ENCODE data around the gene RAB29.
"Not testable (repeated sequence)": the region's sequence is repeated elsewhere in the genome, so short reads cannot be mapped to it uniquely, and the experiment has no call there.

Gene RAB29

DNA sequence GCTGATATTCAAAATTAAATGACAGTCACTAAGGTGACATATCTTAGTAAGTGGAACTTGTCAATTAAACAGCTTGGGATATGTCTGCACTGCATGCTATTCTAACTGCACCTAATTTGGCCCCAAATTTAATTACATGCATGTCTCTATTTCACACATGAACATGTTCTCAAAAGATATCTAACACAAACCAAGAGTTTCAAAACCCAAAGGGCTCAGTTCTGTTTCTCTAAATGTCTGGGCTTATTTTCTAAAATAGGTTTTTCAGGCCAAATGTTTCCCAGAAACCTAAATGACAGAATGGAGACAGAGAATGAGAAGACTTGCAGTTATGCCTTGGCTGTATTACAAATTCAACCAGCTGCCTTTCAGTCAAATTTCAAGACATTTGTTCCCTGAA lies 11.3 kb downstream of the RAB29 start:
- DNase-seq: no peak

DNA sequence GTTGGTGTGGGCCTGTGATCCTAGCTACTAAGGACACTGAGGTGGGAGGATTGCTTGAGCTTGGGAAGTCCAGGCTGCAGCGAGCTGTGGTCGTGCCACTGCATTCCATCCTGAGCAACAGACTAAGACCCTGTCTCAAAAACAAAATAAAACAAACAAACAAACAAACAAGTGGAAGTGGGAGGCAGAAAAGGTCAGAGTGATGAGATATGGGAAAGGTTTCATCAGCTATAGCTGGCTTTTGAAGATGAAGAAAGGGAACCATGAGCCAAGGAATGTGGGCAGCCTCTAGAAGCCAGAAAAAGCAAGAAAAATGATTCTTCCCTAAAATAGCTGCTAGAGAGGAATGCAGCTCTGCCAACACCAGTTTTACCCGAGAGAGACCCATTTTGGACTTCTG lies 14.7 kb downstream of the RAB29 start:
- DNase-seq: no peak

DNA sequence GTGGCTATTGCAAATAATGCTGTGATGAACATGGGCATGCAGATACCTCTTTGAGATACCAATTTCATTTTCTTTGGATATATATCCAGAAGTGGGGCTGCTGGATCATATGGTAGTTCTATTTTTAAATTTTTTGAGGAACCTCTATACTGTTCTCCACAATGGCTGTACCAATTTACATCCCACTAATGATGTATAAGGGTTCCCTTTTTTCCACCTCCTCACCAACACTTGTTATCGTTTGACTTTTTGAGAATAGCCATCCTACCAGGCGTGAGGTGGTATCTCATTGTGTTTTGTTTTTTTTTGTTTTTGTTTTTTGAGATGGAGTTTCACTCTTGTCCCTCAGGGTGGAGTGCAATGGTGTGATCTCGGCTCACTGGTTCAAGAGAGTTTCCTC lies 18.7 kb downstream of the RAB29 start:
- no peak for DNase-seq

DNA sequence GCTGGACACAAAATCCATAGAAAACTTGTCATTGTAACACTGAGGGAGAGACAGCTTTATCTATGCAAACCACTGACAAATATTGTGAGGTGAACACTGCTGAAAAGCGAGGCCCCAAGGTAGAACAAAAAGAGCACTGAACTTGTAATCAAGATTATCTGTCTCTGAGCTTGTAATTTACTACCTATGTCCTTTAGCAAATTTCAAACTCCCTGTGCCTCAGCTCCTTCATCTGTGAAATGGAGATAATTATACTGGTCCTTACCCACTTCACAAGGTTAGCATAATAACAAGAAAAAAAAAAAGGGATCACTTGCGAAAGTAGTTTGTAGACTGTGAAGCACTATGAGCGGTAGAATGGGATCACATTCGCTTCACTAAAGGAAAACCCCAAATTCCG lies 20.4 kb downstream of the RAB29 start:
- no peak for DNase-seq

DNA sequence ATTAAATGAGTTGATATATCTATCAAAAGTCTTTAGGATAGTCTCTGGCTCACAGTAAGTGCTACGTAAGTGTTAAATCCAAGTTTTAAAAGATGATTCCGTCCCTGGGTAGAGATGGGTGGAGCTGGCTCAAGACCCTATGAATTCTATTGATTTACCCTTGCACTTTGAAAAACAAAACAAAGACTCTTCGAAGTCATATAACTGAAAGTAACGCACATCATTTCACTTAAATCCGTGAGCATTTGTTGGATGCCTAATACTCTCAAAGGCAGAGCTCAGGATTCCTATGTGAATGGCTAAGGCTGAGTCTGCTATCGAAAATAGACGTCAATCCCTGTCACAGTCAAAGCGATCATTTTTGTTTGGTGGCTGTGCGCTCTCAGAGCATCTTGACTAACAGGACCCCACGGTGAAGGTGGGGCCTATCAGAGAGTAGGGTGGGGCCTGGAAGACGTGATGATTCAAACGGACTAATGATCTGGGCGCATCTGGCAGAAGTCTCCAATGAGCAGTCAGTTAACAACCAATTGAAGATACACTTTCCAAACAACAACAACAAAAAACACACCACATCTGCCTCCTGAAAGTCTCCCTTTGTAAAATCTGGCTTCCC lies 24.1 kb downstream of the RAB29 start:
- DNase-seq: no peak

DNA sequence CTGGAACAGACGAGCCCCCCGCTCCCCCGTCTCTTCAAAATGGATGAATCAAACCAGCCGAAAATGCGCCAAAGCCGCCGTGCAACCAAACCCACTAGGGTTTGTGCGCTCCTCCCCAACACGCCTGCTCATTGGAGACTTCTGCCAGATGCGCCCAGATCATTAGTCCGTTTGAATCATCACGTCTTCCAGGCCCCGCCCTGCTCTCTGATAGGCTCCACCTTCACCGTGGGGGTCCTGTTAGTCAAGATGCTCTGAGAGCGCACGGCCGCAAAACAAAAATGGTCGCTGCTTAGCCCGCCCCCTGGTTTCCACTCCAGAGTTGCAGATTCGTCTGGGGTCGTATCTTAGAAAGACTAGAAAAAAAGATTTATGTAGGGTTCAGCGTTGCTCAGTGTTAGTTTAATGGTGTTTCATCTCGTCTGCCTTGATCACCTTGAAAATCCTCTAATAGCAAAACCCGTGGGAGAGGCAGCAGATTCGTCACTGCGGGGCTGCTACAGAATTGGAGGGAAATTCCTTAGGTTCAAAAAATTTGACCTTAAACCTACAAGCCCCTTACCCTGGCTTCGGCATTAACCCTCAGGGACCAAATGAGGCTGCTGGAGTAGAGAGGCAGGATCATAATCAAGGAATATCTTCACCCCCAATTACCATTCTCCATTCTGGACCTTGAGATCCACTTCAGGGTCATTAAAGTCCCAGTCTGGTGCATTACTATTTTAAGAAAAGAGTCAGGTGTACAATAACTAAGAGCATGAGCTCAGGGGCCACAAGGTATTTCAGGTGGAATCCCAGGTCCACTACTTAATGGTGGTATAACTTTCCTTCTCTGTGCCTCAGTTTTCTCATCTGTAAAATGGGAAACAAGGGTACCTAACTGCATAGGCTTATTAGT lies 24.9 kb downstream of the RAB29 start, which contains the start of gene NUCKS1:
TSS of gene NUCKS1 (minus strand) at position 45 of the 898 bp plus-strand sequence. CDS start 209 bp downstream, outside the sequence.
- DNase-seq: peak; percentile 99

DNA sequence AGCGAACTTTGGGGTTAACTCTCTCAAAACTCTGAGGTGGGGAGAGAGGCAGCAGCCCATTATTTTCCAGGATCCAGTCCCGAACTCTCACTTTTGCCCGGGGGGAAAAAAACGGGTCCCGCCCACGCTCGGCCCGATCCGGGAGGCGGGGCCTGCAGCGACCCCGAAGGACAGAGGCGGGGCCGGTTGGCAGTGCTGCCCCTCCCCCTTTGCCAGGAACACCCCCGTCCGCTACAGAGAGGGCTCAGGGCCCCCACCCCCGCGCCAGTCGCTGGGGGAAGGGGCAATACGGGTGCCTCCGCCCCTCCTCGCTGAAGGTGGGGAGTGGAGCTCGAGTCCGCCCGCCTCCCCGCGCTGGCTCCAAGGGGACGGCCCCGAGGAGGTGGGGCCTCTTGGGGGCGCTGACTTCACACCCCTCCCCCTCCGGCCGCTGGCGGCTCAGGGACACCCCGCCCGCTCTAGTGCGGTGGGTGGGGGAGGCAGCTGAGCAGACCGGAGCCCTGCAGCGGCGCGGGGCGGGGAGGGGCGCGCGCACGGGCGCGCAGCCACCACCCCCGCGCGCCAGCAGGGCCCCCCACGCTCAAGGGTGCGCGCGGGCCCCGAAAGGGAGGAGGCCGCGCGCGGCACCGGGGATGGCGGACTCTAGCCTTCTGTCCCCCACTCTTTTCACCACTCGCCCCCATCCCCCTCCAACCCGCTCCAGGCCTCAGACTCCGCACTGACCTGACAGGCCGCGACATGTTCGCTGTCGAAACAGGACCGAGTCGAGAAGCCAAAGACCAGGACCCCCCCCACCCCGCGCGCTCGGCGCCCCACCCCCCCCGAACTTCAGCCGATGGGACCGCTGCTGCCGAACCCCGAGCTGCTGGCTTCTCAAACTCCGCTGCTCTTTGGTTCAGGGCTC lies 25.8 kb downstream of the RAB29 start:
- peak; percentile 97 for DNase-seq

DNA sequence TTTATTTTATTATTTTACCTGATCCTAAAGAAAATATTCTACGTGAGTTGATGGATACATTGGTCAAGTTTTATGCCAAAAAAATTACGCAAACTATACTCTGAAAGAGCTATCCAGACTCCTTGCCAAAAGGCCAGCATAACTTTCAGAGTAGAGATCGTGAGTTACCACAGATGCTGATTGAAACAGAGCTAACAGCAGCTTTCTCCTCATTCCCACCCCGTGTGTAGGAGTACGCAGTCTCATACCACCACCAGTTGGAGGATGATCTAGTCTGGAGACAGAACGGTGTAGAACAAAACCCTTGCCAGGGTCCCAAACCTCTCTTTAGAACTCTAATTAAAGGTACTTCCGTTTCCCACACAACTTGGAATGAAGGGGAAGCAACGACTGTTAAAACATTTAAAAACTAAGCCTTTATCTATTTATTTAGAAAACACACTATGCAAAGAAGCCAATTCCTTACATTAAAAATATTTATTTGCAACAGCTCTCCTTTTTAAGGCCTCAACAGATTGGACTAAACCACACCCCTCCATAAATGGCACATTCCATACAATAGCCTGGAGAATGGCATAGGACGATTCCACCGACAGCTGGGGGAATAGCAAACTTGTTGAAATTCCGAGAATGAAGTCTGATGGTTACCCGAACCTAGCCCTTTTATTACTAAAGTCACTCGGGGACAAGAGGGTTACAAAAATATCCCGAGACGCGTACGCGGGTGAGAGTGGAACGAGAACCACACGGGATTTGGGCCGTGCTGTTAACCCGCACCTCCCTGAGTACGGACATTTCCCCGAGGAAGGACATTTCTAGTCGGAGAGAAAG lies 26.7 kb downstream of the RAB29 start:
- DNase-seq: peak; percentile 33

DNA sequence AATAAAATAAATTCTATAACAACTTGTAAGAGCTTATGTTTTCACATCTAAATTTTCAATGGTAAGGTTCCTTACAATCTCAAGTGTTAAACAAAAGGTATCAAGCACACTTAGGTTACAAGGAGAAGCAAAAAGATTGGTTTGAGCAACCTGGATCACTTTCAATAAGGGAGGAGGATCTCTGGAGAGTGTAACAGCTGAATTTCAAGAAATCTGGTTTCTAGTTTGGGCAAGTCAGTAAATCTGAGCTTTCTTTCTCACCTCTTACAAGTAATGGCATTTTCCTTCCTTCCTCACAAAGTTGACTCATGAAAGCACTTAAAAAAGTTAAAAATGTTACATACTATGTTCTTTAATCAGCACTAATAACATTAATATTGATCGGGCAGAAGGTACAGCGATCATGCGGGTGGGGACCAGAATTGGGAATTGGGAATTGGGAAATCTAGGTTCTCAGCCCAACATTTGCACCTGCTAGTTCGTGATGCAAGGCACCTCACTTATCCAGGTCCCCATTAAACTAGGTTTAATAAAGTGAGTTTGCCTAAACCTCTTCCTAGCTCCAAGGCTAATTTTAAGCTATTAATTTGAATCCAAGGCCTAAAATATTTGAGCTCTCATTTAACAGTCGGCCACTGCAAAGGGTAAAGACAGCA lies 28.4 kb downstream of the RAB29 start:
- DNase-seq: no peak

DNA sequence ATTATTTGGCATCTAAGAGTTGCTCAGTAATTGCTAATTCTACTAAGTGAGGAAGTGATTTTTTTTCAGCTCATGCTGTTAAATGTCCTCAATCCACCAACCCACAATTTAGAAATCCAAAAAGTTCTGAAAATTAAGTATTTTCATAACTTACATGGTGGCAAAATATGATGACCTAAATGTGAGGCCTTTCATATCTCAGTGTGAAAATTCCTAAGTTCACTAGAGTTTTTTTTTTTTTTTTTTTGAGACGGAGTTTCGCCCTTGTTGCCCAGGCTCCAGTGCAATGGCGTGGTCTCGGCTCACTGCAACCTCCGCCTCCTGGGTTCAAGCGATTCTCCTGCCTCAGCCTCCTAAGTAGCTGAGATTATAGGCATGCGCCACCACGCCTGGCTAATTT lies 30.9 kb downstream of the RAB29 start:
- no peak for DNase-seq

DNA sequence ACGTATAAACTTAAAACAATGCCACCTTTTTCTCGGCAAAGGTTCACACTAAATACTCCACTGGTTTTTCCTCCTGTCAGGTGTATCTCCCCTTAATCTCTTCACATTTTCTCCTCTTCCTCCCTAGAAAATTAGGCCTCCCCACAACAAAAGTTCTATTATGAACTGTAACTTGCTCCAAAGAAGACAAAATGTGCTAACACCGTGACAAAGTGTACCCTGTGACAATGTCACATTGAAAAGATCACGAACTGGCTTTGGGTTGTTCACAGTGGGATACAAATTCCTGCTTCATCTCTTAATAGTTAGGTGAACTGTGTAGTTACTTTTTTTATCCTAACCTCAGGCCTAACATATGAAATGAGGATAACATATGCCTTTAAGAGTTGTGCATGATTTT lies 31.3 kb downstream of the RAB29 start:
- DNase-seq: no peak

DNA sequence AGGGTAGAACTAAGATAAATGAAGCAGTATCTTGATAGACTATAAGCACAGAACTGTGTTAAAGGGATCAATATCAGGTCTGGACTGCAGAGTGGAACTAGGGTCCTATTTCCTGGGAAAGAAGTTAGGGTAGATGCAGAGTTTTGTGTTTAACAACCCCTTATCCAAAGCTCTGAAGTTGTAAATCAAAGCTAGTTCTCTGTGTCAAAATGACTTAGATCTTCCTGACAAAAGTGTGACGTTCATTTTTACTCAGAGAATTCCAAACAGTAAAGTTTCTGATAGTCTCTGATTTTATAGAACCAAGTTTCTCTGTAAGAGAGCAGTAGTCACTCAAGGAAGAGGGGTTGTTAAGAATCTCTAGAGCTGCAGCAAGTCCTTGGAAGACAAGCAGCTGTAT lies 33.6 kb downstream of the RAB29 start:
- DNase-seq: no peak

DNA sequence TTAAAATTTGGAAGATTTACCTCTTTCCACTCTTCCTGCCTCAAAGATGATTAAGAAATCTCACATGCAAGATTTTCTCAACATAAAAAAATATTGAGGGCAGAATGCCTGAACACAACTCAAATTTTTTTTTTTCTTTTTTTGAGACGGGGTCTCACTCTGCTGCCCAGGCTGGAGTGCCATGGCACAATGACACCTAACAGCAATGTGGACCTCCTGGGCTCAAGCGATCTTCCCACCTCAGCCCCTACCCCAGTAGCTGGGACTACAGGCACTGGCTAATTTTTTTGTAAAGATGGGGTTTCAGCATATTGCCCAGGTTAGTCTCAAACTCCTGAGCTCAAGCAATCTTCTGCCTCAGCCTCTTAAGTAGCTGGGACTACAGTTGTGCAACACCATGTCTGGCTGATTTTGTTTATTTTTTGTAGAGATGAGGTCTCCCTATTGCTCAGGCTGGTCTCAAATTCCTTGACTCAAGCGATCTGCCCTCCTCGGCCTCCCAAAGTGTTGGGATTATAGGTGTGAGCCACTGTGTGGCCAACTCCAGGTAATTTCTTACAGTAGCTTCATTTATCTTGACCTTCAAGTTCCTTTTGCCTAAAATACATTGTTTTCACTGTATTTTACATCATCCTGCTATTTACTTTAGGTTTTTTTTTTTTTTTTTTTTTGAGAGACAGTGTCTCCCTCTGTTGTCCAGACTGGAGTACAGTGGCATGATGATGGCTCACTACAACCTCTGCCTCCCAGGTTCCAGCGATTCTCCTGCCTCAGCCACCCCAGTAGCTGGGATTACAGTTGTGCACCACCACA lies 35.7 kb downstream of the RAB29 start:
- no peak for DNase-seq

DNA sequence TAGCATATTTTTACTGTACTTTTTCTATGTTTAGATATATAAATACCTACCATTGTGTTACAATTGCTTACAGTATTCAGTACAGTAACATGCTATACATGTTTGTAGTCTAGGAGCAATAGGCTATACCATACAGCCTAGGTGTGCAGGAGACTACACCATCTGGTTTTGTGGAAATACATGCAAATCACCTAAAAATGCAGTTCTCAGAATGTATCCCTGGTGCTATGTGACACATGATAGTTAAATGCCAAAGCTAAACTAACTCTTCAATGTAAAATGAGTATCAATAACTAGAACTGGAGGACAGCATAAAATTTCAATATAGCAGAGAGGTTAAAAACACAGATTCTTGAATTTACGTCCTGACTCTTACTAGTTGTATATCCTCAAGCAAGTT lies 40.1 kb downstream of the RAB29 start:
- no peak for DNase-seq

DNA sequence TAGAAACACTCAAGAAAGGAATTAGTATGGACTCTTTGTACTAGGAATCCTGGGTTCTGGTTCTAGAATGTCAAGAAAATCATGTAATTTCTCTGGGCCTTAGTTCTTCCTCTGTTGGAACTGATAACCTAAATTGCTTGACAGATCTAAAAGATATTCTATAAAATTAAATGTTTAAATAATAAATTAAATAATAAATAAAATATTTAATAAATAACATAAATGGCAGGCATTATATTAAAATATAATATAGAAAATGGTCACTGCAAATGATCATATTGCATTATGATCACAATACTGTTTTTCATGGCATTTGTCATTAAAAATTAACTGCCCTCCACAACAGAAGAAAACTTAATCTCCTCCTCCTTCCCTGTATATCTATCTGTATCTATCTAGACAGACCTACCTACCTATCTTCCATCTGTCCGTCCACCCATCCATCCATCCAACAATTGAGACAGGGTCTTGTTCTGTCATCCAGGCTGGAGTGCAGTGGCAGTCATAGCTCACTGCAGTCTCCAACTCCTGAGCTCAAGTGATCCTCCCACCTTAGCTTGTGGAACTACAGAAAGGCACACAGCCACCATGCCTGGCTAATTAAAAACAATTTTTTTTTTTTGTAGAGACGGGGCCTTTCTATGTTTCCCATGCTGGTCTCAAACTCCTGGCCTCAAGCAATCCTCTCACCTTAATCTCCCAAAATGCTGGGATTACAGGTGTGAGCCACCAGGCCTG lies 41.7 kb downstream of the RAB29 start:
- DNase-seq: no peak

DNA sequence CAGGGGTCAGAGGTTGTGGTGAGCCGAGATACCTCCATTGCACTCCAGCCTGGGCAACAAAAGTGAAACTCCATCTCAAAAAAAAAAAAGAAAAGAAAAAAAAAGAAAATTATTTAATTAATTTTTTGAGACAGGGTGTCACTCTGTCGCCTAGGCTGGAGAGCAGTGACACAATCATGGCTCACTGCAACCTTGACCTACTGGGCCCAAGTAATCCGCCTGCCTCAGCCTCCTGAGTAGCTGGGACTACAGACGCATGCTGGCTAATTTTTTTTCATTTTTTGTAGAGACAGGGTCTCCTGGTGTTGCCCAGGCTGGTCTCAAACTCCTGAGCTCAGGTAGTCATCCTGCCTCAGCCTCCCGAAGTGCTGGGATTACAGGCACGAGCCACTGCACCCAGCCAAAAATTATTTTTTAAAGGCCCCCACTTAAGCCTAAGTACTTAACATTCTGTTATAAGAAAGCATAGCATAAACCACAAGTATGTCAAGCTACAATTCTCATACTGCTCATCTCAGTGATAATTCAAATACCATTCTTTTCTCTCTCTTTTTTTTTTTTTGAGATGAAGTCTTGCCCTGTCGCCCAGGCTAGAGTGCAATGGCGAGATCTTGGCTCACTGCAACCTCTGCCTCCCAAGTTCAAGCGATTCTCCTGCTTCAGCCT lies 45.2 kb downstream of the RAB29 start:
- DNase-seq: no peak

DNA sequence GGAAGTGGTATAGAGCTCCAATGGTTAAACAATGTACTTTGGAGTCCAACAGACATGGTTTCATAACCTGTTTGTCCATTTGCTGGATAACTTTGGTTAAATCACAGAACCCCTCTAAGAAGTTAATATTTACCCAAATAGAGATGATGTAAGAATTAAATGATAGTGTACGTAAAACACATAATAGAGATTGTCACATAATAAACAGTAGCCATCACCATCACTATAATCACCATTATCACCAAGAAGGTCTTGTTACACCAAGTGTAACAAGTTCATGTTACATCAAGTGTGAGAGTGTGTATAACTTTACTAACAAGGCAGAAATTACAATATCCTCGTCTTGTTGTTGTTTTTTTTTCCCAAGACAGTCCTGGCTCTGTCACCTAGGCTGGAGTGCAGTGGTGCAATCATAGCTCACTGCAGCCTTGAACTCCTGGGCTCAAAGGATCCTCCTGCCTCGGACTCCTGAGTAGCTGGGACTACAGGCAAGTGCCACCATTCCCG lies 48.6 kb downstream of the RAB29 start:
- no peak for DNase-seq

DNA sequence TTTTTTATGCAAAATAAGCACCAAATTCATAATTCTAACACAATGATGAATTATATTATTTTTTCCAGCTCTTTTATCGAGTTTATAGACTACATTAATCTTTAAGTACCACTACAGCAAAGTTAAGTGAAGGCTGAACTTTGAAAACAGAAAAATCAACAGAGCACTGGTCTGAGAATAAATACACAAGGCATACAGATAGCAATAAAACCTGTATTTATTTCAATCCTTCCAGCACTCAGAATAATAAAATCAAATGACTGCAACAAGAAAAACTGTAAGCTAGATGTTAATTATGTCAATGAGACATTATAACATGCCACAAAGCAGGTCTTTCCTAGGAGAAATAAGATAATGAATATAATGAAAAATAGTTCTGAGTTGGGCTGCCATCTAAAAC lies 49.8 kb downstream of the RAB29 start:
- DNase-seq: no peak

DNA sequence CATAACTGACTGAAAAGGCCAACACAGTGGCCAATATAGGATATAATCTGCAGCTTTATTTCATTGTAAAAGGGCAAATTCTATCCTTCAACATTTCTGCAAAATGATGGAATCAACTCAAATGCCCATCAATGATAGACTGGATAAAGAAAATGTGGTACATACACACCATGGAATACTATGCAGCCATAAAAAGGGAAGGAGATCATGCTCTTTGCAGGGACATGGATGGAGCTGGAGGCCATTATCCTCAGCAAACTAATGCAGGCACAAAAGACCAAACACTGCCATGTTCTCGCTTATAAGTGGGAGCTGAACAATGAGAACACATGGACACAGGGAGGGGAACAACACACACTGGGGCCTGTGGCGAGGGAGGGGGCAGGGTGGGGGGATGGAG lies 54.5 kb downstream of the RAB29 start:
- not testable (repeated sequence) for DNase-seq
